GM18873 (cell line): ENCODE results near the gene PRKD2.

Source experiments
- ATAC-seq: cut with Tn5 transposase; IDR thresholded peaks from one replicate; pipeline ENCODE4 v1.9.1; 2021; ENCODE audit warnings: mild to moderate bottlenecking, moderate library complexity, moderate number of reproducible peaks; ENCODE audit not compliant: unreplicated experiment, low FRiP score

The PRKD2 gene

DNA sequence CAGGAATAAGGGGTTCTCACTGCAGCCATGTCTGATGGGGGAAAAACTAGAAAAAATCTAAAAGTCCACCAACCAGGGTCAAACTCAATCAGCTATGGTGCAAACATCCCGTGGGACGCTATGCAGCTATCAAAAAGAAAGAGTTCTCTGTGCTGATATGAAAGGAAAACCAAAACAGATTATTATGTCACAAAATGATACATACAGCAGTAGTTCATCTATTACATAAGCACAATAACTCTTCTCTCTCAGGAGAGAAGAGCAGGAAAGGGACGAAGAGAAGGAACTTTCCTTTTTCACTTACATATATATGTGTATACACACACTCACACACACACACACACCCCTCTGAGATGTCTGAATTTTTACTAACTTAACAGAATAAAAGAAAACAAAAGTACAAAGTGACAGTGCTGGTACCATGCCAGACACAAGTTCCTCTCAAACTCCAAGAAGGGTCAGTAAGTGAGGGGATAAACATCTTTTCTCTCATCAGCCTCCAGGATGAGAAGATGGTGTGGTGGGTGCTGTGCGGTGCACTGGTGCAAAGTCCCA, 26.1 kb upstream of the PRKD2 start:
- ATAC-seq: no peak

DNA sequence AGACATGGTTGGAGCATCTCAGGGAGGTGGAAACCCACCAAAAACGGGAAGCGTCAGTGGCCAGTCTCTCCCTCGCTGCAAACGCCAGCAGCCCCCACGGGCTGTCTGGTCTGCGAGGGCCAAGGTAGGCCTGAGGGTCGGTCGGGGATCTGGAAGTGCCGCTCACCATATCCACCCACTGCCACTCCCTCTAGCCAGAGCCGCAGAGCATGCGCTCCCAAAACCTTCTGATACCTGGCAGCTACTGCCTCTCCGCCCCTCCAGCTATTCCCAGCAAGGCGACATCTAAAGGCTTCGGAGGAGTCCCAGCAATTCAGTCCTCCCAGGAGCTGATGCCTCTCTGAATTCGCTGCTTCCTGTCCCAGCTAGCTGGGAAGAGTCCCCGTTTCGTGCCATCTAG, 24.5 kb upstream of the PRKD2 start:
- no peak for ATAC-seq

DNA sequence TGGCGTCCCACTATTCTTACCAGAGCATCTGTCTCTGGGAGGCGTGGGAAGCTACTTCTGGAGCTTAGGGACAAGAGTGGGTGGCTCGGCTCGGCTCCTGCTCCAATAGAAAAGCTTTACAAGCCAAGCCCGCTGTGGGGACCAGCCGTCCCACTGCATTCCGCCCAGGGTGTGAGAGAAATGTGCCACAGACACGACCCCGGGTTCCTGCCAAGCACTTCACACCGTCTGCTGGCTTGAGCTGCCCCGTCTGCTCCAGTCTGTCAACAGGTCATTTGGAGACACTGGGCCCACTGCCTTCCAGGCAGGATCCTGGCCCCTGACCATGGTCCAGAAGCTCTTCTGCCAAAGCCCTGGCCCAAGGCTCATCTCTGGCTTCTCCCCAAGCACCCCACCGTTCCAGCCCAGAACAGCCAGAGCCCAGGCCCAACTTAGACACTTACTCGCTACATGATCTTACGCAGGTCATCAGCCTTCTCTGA, 22.4 kb upstream of the PRKD2 start:
- no peak for ATAC-seq

DNA sequence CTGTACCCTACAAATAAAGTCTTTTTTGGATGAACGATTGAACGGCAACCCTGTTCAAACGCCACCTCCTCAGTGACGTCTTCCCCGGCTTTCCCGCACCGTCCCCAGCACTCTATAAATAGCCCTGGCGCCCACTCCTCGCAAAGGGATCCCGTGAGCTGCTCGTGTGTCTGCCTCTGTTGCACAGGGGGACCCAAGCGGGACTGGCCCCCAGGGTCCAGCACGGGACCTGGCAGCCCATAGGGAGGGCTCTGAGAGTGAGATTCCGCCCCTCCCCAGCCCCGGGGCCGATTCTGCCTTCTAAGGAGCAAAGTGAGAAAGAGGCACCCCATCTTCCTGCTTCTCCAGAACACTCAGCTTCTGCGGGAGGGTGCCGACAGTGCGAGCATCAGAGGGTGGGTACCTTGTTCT, 20.9 kb upstream of the PRKD2 start:
- ATAC-seq: no peak

DNA sequence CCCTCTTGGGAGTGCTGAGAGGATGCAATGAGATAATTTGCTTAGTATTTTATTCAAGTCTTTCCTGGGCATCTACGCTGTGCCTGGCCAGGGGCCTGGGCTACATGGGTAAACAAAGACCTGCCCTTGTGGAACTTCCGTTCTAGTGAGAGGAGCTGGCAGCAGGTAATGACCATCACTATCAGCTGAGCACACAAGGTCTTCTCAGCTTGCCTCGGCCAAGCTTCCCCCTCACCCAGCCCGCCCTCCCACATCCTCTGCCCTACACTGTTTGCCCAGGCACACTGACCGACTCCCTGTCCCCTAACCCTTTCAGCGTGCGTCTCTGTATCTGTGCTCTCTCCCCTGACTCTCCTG, 20.4 kb upstream of the PRKD2 start:
- no peak for ATAC-seq

DNA sequence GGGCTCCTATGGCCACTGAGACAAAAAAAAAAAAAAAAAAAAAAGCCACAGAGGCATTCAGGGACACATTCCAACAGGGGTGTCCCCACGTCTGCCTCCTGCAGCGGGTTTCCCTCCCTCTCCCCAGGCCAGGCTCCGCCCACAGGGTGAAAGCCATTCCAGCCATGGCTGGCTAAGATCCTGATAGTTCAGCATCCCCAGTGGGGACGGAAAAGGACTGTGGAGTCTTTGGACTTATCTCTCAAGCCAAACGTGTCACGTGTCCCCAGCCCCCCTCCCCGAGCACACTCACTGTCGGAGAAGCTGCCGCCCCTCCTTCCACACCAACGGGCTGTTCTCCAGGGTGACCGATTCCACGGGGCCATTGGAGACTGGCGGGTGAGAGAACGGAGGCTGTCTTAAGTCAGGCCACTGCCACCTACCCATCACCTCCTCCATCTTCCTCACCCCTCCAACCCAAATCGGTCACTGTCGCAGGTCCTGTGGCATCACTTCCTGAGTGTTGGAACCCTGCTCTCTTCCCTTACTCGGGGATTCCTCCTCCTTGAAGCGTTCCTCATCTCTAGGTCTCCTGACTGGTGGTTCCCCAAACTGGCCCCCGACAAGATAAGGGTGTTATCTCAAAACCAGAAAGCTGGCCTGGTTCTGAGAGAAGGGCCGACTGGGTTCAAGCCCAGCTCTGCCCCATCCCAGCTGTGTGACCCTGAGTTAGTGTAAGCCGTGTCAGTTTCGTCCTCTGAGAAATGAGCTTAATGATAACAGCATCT, 19.8 kb upstream of the PRKD2 start:
- ATAC-seq: no peak

DNA sequence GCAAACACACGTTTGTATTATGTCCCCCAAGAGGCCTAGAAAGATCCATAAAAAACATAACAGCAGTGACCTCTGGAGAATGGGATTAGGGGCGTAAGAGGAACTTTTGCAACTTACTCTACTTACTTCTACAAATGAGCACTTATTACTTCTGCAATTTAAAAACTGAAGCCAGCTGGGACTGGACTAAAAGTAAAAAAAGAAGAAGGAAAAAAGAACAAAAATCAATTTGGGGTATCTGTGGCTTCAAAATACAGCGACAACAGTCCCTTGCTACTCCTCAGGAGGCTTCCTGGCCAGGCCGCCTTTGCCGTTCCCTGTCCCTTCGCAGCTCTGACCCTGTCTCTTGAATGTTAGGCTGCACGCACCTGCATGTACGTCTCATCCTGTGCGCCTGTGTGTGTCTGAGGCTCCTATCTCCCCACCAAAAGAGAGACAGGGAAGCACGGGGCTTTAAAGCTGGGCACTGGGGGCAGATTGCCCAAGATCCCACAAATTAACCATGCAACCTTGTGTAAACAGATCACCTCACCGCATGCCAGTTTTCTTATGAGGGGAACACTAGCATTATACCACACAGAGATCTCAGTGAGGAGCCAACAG, 16.9 kb upstream of the PRKD2 start:
- no peak for ATAC-seq

DNA sequence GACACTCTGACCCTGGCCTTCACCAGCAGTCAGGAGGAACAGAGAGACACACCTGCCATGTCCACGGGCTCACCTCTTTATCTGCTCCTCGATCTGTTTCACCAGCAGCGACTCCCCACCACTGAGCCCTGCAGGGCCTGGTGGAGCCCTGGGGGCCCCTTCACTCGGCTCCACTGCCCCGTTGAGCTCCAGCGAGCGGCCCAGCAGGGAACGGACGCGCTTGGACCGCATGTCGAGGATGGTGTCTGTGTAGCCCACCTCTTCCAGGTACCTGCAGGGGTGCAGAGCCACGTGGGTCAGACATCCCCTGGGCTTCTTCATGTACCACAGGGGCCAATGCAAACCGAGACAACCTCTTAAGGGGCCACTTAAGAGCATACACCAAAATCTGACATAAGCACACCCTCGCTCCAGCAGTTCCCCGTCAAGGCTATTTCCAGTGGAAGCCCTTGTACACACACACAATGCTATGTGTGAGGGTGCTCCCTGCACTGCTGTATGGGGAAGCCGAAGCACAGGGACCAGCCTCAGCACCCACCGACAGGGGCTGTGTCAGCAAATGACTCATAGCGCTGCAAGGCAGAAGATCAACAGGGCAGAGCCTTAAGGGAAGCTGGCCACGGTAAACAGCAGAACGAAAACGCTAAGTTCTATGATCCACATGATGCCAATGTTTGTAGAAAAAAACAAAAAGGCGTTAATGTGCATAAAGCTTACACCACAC, 16.2 kb upstream of the PRKD2 start:
- no peak for ATAC-seq

DNA sequence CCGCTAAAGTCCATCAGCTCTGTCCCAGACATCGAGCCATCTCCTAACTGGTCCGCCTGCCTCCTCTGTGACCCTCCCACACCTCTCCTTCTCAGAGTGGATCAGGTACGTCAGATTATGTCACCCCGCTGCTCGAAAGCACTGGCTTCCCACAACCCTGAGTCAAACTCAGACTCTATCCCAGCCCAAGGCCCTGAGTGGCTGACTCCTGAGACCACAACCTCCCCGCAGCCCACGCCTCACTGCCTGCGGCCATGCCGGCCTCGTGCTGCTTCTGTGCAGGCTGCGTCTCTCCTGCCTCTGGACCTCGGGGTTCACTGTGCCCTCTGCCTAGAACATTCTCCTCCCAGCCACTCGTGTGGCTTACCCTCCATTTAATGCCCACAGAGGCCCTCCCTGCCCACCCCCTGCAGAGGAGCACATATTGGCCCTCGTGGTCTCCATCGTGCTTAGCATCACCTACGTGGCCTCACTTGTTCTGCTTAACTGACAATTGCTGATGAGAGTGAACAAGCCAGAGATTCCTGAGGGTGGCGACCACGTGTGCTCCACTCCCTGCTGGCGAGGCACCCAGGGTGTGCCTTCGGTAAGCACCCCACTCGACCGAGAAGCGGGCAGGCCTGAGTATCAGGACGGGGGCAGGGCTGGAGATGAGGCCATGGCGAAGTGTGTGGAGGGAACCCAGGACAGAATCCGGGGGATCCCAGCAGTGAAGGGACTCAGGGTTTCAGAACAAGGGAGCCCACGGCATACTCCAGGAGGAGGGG, 15.4 kb upstream of the PRKD2 start:
- ATAC-seq: no peak

DNA sequence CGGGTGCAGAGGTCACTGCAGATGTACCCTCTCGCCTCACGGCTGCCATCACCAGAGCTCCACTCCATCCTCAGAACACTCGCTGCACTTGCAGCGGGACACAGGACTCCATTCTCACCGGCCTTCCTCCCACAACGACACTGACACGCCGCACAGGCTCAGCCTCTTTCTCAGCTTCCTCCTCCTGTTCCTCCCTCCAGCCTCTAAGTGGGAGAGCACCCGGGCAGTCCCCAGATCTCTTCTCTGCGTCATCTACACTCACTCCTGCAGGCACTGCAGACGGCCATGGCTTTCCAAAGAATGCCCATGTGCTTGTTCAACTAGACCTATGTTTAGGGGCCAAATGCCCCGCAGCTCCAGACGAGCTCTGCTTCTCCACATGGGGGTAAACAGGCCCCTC, 14.7 kb upstream of the PRKD2 start:
- ATAC-seq: no peak

DNA sequence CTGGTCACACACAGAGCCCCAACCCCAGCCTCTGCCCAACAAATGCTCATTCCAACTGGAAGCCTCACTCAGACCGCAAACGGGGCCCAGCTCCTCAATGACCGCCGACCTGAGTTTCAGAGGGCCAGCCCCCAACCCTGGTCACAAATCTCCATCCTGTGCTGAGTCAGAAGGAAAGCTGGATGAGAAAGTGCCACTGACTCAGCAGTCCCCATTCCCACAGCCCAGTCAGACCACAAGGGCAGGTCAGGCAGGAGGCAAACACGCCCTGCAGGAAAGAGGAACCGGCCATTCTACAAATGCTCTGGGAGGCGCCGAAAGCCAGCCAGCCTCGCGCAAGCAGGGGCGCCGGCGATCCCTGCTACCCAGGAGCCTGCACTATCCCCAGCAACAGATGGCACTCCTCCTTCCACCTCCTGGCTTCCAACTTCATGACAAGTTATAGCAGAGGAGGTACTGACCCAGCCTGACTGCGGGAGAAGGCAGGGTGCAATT, 14.1 kb upstream of the PRKD2 start:
- no peak for ATAC-seq

DNA sequence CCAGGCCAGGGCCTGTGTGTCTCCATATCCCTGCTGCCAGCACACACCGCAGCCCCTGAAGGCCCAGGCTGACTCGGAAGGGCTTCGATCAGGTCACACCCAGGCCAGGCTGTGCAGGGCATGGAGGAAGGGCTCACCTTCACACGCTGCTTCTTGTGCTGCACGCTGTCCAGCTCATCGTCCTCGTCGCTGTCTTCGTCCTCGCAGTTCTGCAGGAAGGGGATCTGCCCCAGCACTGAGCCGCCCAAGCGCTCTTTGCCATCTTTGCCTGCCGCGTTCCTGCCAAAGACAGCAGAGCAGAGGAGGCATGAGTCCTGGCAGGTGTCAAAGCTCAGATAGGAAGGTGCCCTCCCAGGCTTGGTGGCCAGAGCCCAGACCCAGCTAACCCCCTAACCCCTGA, 13.7 kb upstream of the PRKD2 start:
- no peak for ATAC-seq

DNA sequence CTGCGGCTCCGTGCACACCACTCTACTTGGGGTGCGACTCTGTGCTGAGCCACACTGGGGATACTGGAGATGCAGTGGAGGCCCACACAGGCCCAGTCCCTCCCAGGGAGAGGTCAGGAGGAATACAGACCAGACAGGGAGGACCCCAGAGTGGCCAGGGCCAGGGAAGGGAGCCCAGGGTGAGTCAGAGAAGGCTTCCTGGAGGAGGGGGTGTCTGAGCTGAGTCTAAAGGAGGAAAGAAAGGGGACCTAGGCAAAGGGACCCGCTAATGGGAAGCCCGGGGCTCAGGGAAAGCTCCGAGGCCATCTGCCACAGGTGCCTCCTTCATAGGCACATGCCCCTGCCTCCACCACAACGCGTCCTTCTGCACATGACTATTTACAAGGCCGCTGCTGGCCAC, 13.3 kb upstream of the PRKD2 start:
- no peak for ATAC-seq

DNA sequence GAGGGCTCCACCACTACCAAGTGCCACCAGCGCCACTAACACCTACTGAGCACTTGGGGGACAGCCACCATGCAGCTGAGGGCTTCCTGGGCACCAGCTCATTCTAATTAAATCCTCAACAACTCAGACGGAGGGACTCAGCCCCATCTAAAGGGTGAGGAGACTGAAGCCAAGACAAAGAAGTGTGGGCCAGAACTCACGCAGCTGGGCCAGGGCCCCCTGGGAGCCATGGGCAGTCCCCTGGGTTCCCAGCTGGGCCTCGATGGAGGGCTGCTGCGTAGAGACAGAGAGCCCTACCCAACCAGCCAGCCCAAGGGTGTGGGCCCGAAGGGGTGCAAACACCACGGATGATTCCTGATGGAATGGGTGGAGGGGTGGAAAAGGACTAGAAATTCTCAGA, 12.8 kb upstream of the PRKD2 start:
- ATAC-seq: no peak

DNA sequence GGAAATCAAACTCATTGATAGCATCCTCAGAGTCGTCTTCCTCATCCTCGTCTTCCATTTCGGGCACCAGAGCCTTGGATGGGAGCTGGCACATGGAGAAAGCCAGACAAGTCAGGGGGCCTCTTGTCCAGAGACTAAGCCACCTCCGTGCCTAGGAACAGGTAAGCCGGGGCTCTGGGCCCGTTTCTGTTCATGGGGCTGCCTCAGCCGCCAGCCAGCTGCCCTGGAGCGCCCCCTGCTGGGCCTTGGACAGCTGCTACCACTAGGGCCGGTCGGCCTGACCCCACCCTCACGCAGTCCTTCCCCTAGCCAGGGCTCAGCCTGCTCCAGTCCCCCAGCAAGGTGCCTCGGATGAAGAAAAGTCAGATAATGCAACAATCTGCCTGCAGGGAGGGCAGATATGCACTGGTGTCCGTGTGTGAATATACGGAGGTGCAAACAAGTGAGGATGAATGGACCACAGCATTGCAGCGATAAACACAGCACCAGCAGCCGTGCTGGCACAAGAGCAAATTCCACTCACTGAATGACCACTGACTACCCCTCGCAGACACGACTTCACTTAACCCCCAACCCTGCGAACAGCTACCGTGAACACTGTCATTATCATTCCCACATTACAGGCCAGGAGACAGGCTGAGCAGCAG, 11.9 kb upstream of the PRKD2 start:
- ATAC-seq: no peak

DNA sequence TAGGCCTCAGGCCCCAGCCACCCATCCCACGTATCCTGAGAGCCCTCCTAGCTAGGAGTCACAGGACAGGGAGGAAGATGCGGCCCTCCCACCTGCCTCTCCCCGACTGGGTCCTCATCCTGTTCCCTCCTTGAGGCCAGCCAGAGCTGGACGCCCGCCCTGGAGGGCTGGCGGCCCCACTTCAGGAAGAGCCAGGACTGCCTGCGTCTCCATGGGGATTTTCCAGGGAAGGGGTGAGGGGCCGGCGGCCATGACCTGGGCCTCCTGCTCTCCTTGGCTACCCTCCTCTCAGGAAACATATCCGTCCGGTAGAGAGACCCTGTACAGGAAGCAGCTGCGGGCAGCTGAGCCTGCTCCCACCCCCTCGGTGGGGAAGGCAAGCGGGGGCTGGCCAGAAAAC, 11.3 kb upstream of the PRKD2 start:
- no peak for ATAC-seq

DNA sequence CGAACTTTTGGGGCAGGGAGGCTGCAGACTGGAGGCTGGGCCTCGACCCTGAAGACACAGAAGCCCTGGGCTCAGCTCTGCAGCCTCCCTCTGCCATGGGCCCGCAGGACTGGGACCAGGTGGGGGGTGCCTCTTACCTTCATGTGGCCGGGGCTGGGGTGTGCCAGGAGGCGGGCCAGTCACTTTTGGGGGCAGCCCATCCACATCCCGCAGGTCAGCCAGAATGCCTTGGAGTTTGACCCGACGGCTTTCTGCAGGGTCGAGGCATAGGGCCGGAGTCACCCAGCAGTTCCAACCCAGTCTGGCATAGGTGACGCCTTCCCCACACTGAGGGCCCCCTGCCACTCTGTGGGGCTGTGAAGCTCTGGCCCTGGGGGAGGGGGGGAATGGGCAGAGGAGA, 10.8 kb upstream of the PRKD2 start:
- no peak for ATAC-seq

DNA sequence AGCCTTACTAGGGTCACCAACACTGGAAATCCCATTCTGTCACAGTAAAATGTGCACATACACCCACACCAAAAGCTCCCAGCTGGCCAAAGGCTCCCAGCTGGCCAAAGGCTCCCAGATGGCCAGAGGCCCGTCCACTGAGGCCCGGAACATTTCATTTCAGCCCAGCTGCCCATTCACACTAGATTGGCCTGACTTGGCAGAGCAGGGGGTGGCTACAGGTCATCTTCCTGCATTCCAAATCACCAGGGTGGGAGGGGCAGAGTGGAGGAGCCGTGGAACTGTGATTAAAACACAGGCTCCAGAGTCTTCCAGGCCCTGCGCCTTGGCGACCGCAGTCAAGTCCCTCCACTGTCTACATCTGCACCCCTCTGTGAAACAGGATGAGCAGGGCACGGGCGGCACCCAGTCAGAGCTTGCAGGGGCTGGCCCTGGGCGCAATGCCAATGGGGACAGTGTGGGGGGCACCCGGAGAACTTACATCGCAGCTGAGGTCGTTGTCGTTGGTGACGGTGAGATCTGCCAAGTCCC, 10.1 kb upstream of the PRKD2 start:
- no peak for ATAC-seq

DNA sequence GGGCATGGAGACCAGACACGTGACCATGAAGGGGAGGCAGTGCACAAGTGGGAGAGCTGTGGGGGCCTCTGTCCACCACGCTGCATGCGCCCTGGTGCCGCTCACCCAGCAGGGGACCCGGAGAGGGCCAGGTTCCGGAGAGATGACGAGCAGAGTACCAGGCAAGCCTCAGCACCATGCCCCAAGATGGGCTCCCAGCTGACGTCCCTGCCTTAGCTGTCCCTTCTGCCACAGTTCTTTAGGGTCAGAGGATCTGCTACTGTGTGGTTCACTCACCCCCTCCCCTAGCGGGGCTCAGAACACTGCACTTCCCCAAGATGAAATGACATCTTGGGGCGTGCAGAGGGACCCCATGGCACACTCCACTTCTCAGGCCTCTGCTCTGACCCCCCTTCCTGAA, 9.6 kb upstream of the PRKD2 start:
- ATAC-seq: no peak

DNA sequence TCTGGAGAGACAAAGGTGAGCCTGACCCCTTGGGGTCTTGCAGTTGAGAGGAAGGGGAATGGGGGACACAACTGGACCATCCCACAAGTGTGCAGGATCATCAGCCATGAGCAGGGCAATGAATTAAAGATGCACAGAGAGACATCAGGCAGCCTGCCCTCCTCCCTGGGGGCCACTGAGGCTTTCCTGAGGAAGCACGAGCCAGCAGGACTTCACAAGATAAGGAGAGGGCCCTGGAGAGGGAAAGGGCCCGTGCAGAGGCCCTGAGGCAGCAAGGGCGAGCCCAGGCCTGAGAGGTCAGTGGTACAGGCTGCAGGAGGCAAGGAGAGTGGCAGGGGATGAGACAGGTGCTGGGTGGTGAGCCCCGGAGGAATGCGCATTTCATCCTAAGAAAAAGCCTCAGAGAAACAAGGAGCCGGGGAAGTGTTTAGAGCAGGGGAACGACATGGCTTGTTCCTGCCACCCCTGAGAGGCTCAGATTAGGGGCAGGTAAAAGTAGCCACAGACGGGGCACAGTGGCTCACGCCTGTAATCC, 9.0 kb upstream of the PRKD2 start:
- no peak for ATAC-seq
